Activated T-cell treated with anti-CD3 and anti-CD28 coated beads, Interleukin-2, amount 50 U/mL, for 4 hours (primary cell): Measurements from ENCODE around the gene PRKCD. TPM values are rescaled to one million over a fixed set of nuclear protein-coding genes. Genes with fewer than 3 reads are reported as not detected.

Experiments used
- ATAC-seq, 2 donors: fragments of 200-7000 bp; cut with Tn5 transposase; one replicate each; pipeline ENCODE4 v1.10.0; 2021
- DNase-seq: peaks from one replicate; pipeline ENCODE4 v3.0.0-alpha.2; 2020
- H3K27me3 Mint-ChIP-seq: one replicate; pipeline ENCODE4 v1.8.0; 2021; ENCODE audit warnings: low read depth, mixed read lengths
- H3K36me3 Mint-ChIP-seq: one replicate; pipeline ENCODE4 v1.8.0; 2022; ENCODE audit warnings: mixed read lengths; ENCODE audit not compliant: insufficient read depth
- H3K4me1 Mint-ChIP-seq: one replicate; pipeline ENCODE4 v1.8.0; 2021; ENCODE audit warnings: low read depth, mixed read lengths
- H3K4me3 Mint-ChIP-seq: one replicate; pipeline ENCODE4 v1.8.0; 2021; ENCODE audit warnings: mild to moderate bottlenecking, moderate library complexity, mixed read lengths
- H3K9me3 Mint-ChIP-seq: one replicate; pipeline ENCODE4 v1.8.0; 2021; ENCODE audit warnings: mixed read lengths
- total RNA-seq, 3 donors: library from RNA; stranded (reverse); gene quantifications; one replicate each; pipeline ENCODE4 v1.2.1, GENCODE V29; 2021

PRKCD gene
- total RNA-seq, 3 donors from 2014 or later = 15.7 to 24.3 (median 19.1) TPM

GRCh38 chr3:53211706-53212702, 51.0 kb downstream of the PRKCD start:
- DNase-seq = no peak
- Mint-ChIP-seq H3K4me3 (no peak overlapping the region), H3K9me3 (peaks cover 9% of the 10 kb centered on the region), H3K36me3 (peaks cover 2% of the 10 kb centered on the region), H3K27me3 (no peaks in the 10 kb centered on the region), H3K4me1 (no peaks in the 10 kb centered on the region)
- peak in 1 of 2 donors; percentile 56 for ATAC-seq

- DNase-seq (no peak), ATAC-seq (no peak)
- Mint-ChIP-seq H3K4me3 (no peak overlapping the region), H3K9me3 (peaks cover 5% of the 10 kb centered on the region), H3K27me3 (no peaks in the 10 kb centered on the region), H3K36me3 (peaks cover 2% of the 10 kb centered on the region), H3K4me1 (no peaks in the 10 kb centered on the region)
Observed at GRCh38 chr3:53213276-53213675, 52.3 kb downstream of the PRKCD start.

GRCh38 chr3:53215816-53216215, 54.8 kb downstream of the PRKCD start:
- no peaks in the 10 kb centered on the region for H3K27me3 Mint-ChIP-seq
- H3K36me3 Mint-ChIP-seq = no peaks in the 10 kb centered on the region
- no peak for ATAC-seq
- DNase-seq = no peak
- H3K4me3 Mint-ChIP-seq = no peak overlapping the region
- H3K4me1 Mint-ChIP-seq = peaks cover 2% of the 10 kb centered on the region
- no peaks in the 10 kb centered on the region for H3K9me3 Mint-ChIP-seq

- no peaks in the 10 kb centered on the region for H3K36me3 Mint-ChIP-seq
- ATAC-seq (no peak), DNase-seq (no peak)
- no peaks in the 10 kb centered on the region for H3K27me3 Mint-ChIP-seq
- no peaks in the 10 kb centered on the region for H3K9me3 Mint-ChIP-seq
- peaks cover 2% of the 10 kb centered on the region for H3K4me1 Mint-ChIP-seq
- no peak overlapping the region for H3K4me3 Mint-ChIP-seq
Observed at GRCh38 chr3:53216723-53217122, 55.7 kb downstream of the PRKCD start.

- peaks cover 2% of the 10 kb centered on the region for H3K4me1 Mint-ChIP-seq
- no peaks in the 10 kb centered on the region for H3K27me3 Mint-ChIP-seq
- H3K36me3 Mint-ChIP-seq = no peaks in the 10 kb centered on the region
- H3K9me3 Mint-ChIP-seq = no peaks in the 10 kb centered on the region
- ATAC-seq = no peak
- H3K4me3 Mint-ChIP-seq = no peak overlapping the region
- no peak for DNase-seq
Observed at GRCh38 chr3:53217175-53217574, 56.2 kb downstream of the PRKCD start.

- DNase-seq = no peak
- Mint-ChIP-seq H3K9me3 (no peaks in the 10 kb centered on the region), H3K27me3 (no peaks in the 10 kb centered on the region), H3K36me3 (peaks cover 5% of the 10 kb centered on the region), H3K4me1 (peaks cover 2% of the 10 kb centered on the region), H3K4me3 (no peak overlapping the region)
- no peak for ATAC-seq
Observed at GRCh38 chr3:53218131-53218530, 57.1 kb downstream of the PRKCD start.

GRCh38 chr3:53219895-53220483, 59.0 kb downstream of the PRKCD start:
- Mint-ChIP-seq H3K9me3 (no peaks in the 10 kb centered on the region), H3K36me3 (peaks cover 11% of the 10 kb centered on the region), H3K4me3 (no peak overlapping the region), H3K27me3 (no peaks in the 10 kb centered on the region), H3K4me1 (peaks cover 2% of the 10 kb centered on the region)
- DNase-seq (peak; percentile 67), ATAC-seq (peak; percentile 84)

GRCh38 chr3:53221345-53221744, 60.3 kb downstream of the PRKCD start:
- Mint-ChIP-seq H3K4me1 (peaks cover 2% of the 10 kb centered on the region), H3K36me3 (peaks cover 16% of the 10 kb centered on the region), H3K9me3 (no peaks in the 10 kb centered on the region), H3K4me3 (no peak overlapping the region), H3K27me3 (no peaks in the 10 kb centered on the region)
- no peak for ATAC-seq
- no peak for DNase-seq

- Mint-ChIP-seq H3K9me3 (no peaks in the 10 kb centered on the region), H3K36me3 (peaks cover 20% of the 10 kb centered on the region), H3K4me1 (peaks cover 2% of the 10 kb centered on the region), H3K4me3 (no peak overlapping the region), H3K27me3 (no peaks in the 10 kb centered on the region)
- no peak for ATAC-seq
- no peak for DNase-seq
Observed at GRCh38 chr3:53221827-53222182, 60.8 kb downstream of the PRKCD start.

- H3K9me3 Mint-ChIP-seq = no peaks in the 10 kb centered on the region
- H3K4me1 Mint-ChIP-seq = peaks cover 2% of the 10 kb centered on the region
- no peak overlapping the region for H3K4me3 Mint-ChIP-seq
- no peaks in the 10 kb centered on the region for H3K27me3 Mint-ChIP-seq
- ATAC-seq (no peak), DNase-seq (no peak)
- H3K36me3 Mint-ChIP-seq = peaks cover 23% of the 10 kb centered on the region
Observed at GRCh38 chr3:53222183-53222901, 61.3 kb downstream of the PRKCD start.

- no peak for ATAC-seq
- Mint-ChIP-seq H3K36me3 (peaks cover 28% of the 10 kb centered on the region), H3K9me3 (no peaks in the 10 kb centered on the region), H3K4me3 (no peak overlapping the region), H3K4me1 (peaks cover 2% of the 10 kb centered on the region), H3K27me3 (no peaks in the 10 kb centered on the region)
- no peak for DNase-seq
Observed at GRCh38 chr3:53223025-53223424, 62.0 kb downstream of the PRKCD start.

- H3K27me3 Mint-ChIP-seq = no peaks in the 10 kb centered on the region
- peaks cover 2% of the 10 kb centered on the region for H3K4me1 Mint-ChIP-seq
- H3K9me3 Mint-ChIP-seq = no peaks in the 10 kb centered on the region
- ATAC-seq (no peak), DNase-seq (no peak)
- H3K36me3 Mint-ChIP-seq = peaks cover 28% of the 10 kb centered on the region
- no peak overlapping the region for H3K4me3 Mint-ChIP-seq
Observed at GRCh38 chr3:53223541-53223966, 62.5 kb downstream of the PRKCD start.

GRCh38 chr3:53224026-53224425, 63.0 kb downstream of the PRKCD start:
- peaks cover 2% of the 10 kb centered on the region for H3K4me1 Mint-ChIP-seq
- ATAC-seq = no peak
- no peaks in the 10 kb centered on the region for H3K27me3 Mint-ChIP-seq
- H3K36me3 Mint-ChIP-seq = peaks cover 28% of the 10 kb centered on the region
- DNase-seq = no peak
- no peak overlapping the region for H3K4me3 Mint-ChIP-seq
- H3K9me3 Mint-ChIP-seq = no peaks in the 10 kb centered on the region

GRCh38 chr3:53224536-53224935, 63.5 kb downstream of the PRKCD start:
- Mint-ChIP-seq H3K4me3 (no peak overlapping the region), H3K36me3 (peaks cover 28% of the 10 kb centered on the region), H3K9me3 (no peaks in the 10 kb centered on the region), H3K27me3 (no peaks in the 10 kb centered on the region), H3K4me1 (peaks cover 2% of the 10 kb centered on the region)
- DNase-seq (no peak), ATAC-seq (no peak)
